ENCODE data around the gene ECT2.

- TF ChIP-seq GATA3 (IDR thresholded peaks at IDR 0.05; ENCODE audit: low read depth, low read length) (no peak), GATA2 (IDR thresholded peaks at IDR 0.05; ENCODE audit: low read depth, low read length) (no peak)
Observed at GRCh38 chr3:172813462-172813861, 62.9 kb downstream of the ECT2 start.
